Measurements from ENCODE around the gene IL5.

- no peak for TF ChIP-seq POLR2A (IDR thresholded peaks at IDR 0.05)
- TF ChIP-seq CTCF (IDR thresholded peaks at IDR 0.05), result no peak
- no peak for TF ChIP-seq POLR2AphosphoS5 (IDR thresholded peaks at IDR 0.05)
- no peak for TF ChIP-seq EP300 (IDR thresholded peaks at IDR 0.05)
These were observed 18.0 kb downstream of the IL5 start for GRCh38 chr5:132525299-132525724.
